Activated naive CD8-positive, alpha-beta T cell treated with anti-CD3 and anti-CD28 coated beads, Interleukin-2, amount 50 U/mL, for 16 hours (primary cell): ENCODE results near the gene SCAPER.

Experiments
- DNase-seq: peaks from one replicate; pipeline ENCODE4 v3.0.0-alpha.2; 2020; ENCODE audit warnings: low read depth, low spot score

SCAPER gene, protein sequence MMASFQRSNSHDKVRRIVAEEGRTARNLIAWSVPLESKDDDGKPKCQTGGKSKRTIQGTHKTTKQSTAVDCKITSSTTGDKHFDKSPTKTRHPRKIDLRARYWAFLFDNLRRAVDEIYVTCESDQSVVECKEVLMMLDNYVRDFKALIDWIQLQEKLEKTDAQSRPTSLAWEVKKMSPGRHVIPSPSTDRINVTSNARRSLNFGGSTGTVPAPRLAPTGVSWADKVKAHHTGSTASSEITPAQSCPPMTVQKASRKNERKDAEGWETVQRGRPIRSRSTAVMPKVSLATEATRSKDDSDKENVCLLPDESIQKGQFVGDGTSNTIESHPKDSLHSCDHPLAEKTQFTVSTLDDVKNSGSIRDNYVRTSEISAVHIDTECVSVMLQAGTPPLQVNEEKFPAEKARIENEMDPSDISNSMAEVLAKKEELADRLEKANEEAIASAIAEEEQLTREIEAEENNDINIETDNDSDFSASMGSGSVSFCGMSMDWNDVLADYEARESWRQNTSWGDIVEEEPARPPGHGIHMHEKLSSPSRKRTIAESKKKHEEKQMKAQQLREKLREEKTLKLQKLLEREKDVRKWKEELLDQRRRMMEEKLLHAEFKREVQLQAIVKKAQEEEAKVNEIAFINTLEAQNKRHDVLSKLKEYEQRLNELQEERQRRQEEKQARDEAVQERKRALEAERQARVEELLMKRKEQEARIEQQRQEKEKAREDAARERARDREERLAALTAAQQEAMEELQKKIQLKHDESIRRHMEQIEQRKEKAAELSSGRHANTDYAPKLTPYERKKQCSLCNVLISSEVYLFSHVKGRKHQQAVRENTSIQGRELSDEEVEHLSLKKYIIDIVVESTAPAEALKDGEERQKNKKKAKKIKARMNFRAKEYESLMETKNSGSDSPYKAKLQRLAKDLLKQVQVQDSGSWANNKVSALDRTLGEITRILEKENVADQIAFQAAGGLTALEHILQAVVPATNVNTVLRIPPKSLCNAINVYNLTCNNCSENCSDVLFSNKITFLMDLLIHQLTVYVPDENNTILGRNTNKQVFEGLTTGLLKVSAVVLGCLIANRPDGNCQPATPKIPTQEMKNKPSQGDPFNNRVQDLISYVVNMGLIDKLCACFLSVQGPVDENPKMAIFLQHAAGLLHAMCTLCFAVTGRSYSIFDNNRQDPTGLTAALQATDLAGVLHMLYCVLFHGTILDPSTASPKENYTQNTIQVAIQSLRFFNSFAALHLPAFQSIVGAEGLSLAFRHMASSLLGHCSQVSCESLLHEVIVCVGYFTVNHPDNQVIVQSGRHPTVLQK (N-terminal part only)

DNA sequence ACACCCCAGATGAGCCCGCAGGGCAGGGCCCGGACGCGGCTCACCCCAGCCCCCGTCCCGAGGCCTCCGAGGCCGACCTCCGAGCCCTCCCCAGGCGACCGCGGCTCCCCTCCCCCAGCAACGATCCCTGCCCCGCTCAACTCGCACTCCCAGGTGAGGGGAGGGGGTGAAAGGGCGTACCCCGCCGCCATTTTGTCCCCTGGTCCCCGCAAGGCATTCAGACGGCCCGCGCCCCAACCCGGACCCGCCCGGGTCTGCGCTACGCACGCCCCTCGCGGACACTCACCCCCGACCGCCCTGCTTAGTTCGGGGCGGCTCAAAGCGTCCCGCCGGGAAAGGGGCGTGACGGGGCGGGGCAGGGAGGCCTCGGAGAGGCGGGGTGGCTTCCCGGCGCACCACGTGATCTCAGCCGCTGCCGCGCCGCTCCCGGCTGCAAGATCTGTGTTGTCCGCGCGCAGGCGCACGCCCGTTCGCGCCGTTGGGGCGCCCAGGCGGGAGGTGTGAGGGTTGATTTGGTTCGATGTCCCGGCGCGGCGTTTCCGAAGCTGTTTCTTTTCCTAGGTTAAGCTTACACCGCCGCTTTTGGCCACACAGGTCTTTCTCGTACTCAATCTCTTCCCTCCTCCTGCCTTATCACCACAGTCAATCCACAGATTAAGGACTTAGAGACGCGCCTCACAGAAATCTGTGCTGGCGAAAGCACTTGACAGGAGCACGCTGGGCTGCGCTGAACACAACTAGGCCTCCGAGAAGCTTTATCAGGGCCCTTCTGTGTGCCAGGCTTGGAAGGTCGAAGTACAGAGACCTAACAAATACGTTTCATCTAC is at the start of gene SCAPER:
TSS of gene SCAPER (minus strand) at position 328 of the 827 bp plus-strand sequence. CDS start 21,523 bp downstream, outside the sequence.
- DNase-seq = peak; percentile 77

DNA sequence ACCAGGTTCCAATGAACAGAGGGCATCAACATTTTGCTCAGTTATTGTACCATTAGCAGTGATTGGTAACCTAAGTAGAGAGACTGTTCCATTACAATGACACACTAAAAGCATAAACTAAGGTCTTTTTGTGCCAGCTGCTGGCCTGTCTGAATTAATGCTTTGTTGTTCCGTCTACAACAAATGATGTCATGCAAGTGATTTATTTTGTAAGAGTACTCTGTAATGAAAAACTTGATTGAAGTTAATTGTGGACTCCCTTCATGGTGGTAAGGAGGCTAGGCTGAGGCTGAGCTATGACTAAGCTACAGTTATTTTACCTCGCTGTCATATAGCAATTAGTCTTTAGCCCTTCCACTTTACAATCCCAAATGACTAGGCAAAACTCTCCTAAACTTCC is 49.6 kb upstream of the SCAPER start:
- no peak for DNase-seq

DNA sequence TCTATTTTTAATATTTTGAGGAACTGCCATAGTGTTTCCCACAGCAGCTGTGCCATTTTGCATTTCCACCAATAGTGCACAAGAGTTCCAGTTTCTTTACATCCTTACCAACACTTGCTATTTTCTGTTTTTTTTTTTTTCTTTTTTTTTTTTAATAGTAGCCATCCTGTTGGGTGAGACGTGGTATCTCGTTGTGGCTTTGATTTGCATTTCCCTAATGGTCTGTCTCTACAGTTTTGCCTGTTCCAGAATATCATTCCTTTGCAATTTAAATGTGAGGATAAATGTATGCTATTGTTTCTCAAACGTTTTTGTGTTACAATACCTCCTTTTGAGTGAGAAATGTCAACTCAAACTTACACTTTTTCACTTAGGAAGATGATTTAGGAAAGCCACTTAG is 48.8 kb upstream of the SCAPER start:
- DNase-seq = no peak

DNA sequence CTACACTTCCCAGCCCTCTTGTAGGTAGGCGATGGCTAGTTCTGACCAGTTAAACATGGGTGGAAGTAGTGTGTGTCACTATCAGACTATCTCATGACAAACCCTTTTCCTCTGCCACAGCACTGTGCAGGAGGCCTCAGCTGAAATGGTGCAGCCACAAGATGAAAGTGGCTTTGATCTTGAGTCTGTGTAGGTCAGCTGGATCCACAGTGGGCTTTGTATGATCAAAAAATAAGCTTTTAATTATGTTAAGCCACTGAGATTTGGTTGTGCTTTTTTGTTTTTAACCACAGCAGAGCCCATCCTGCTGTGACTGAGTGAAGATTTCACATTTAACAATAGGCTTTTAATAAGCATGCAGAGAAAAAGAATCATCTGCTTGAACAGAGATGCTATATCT is 46.1 kb upstream of the SCAPER start:
- DNase-seq = no peak

DNA sequence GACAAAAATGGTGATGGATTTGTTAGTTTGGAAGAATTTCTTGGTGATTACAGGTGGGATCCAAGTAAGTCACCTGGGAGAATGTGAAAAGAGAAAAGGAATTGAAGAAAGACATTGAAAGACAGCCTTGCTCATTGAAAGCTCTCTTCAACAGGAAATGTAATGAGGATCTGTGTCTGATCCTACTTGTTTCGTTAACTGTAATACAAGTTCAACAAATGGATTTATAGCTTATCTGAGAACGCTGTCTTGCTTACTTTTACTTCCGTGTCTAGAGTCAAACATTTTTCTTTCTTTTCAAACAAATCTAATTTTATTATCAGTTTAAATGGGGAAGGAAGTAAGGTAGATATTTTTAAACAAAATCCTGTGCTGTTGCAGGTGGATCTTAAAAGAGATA is 42.3 kb upstream of the SCAPER start:
- DNase-seq = no peak

DNA sequence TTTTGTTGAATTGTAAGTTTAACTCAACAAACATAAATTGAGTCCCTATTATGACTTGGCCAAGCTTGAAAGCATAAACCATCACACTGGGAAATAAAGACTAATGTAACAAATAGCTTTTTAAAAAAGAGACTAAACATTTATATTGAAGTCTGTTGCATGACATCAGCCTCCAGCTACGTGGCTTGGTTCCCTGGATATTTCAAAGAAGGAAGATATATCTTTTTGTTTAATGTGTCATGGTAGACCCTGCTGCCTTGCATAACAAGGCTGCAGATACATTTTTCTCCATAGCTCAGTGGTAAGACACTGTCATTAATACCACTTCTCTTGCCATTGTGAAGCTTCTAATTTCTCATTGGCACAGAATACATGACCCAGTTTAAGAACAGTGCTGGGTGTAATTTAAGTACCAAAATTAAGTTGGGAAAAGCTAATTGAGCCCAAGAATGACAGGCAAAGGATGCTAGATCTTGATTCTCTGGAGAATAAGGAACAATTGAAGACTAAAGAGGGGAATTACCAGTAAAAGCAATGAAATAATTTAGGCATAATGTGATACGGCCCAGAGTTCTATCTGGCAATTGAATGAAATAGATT is 40.5 kb upstream of the SCAPER start:
- no peak for DNase-seq

DNA sequence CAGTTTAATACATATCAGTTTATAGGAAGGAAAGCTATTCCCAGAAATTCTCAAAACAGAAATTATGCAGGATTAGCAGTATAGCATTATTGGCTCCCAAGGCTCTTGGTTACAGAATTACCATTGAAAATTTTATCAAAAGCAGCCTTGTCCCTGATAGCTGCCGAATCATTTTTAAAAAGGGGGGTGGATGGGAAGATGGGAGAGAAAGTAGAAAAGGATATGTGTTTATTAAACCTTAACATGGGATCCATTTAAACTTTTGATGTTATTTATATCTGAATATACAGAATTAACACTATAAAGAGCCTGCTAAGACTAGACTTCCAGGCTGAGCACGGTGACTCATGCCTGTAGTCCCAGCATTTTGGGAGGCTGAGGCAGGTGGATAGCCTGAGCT is 37.2 kb upstream of the SCAPER start:
- DNase-seq = no peak

DNA sequence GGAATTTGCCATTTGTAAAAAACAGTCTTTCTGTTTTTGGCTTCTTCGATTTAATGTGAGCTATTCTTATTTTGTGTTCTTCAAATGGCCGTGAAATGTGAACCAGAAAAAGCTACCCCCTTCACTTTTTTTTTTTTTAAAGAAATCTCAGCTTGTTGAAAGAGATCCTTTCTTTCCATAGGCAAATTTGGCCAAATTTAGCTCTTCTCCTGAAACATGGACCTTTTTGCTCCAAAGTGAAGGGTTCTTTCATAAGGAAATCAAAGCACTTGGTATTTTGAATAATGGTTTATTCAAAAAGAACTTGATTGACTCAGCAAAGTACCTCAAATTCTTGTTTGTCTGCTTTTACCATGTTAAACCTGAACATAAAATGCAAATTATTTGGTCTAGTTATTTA is 36.5 kb upstream of the SCAPER start:
- no peak for DNase-seq

DNA sequence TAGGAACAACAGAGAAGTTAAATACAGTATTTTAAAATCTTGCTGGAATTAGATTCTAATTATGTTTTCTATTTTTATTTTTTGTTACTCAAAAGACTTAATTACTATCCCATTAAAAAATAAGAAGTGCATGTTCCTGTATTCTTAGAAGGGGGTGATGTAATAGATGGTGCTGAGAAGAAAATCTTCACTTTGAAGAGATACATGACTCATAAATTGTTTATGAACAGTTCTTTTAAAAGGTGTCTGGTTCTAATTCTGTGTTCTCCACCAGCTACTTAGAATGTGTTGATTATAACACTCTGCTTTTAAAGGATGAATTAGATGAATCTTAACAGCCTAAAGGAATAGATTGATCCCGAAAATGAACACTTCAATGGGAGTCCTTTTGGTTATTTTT is 34.6 kb upstream of the SCAPER start:
- DNase-seq = no peak

DNA sequence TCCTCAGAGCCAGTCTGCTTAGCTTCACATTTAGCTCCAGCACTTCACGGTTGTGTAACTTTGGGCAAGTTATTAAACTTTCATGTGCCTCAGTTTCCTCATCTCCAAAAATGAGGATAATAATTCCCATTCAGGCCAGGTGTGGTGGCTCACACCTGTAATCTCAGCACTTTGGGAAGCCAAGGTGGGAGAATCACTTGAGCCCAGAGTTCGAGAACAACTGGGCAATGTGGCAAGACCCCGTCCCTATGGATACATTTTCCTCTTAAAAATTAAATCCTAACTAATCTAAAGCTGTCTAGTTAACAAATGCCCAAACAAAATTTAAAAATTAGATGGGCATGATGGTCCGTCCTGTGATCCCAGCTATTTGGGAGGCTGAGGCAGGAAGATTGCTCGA is 33.6 kb upstream of the SCAPER start:
- DNase-seq = no peak

DNA sequence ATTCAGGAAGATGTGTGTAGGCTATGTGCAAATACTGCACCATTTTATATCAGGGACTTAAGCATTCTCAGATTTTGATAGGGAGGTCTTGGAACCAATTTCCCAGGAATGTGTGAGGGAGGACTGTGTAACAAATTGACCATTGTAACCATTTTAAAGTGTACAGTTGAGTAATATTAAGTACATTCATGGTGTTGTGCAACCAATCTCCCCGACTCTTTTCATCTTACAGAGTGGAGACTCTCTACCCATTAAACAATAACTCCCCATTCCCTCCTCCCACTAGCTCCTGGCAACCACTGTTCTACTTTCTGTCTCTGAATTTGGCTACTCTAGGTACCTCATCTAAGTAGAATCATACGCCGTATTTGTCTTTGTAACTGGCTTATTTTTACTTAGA is 31.5 kb upstream of the SCAPER start:
- no peak for DNase-seq

DNA sequence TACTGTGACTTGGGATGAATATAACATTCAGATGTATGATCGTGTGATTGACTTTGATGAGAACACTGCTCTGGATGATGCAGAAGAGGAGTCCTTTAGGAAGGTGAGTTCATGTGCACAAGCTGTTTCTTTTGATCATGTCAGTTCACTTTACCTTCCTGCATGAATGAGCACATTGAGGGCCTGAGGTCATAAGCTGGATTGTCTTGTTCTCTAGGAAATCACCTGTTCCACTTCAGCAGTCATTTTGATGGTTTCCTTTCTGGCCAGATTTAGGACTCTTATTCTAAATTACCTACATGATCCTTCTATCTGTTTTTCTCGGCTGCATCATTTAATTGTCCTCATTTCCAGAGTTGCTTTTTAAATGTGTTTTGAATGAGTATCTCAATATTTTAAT is 30.5 kb upstream of the SCAPER start:
- no peak for DNase-seq

GRCh38 chr15:76932135-76932966 is 27.2 kb upstream of the SCAPER start:
- DNase-seq = no peak

- peak; percentile 79 for DNase-seq
These were observed 26.4 kb upstream of the SCAPER start, which contains the start of gene RCN2 for GRCh38 chr15:76931397-76932134. RCN2 (plus strand) TSS chr15:76931749; CDS start chr15:76931842, 93 bp downstream.

- DNase-seq = no peak
These were observed 25.8 kb upstream of the SCAPER start for GRCh38 chr15:76930831-76931396.

DNA sequence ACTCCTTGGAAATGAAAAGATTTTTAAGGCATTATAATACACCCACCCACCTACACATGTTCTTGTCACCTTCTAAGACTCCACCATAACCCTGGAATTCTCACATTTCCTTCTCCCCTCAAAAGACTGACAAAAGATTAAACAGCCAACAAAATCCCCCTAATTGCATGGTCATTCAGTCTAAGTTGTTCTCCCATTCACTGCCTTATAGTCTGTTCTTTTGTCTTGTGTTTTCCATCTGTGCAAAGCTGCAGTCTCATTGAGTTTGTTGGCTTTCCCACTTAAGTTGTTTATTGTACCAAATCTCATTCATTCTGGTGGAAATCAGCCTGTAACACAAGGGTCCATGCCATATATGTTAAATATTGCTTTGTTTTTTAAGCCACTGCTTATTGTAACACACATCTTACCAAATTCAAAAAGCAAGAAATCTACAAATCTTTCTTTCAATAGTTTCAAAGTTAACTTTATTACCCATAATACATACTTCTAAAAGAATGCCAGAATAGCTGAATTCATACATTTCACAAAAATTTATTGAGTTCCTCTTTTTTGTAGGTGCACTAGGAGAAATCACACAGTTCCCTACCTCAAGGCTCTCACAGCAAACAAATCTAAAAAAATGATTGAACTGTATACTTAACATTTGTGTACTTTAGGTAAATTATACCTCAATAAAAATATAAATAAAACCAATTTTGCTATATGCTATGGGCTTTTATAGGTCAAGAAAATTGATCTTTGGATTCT is 24.0 kb upstream of the SCAPER start:
- no peak for DNase-seq

- no peak for DNase-seq
These were observed 23.1 kb upstream of the SCAPER start for GRCh38 chr15:76928201-76928600.

GRCh38 chr15:76916369-76916768 is 11.2 kb upstream of the SCAPER start:
- DNase-seq = no peak
